NOMO-1 (cell line): ENCODE measurements around the gene SDF2.
"Not testable (repeated sequence)": the region's sequence is repeated elsewhere in the genome, so short reads cannot be mapped to it uniquely, and the experiment has no call there.

Experiments
- DNase-seq, 2 experiments: peaks; one replicate each; lab custom pipeline; 2025; ENCODE audit not compliant: unreplicated experiment in 2 of 2; lab: John Stamatoyannopoulos, UW

Gene SDF2

GRCh38 chr17:28635506-28635905 lies 26.2 kb downstream of the SDF2 start:
- DNase-seq = no peak

GRCh38 chr17:28634206-28634865 lies 27.4 kb downstream of the SDF2 start:
- no peak for DNase-seq

- DNase-seq = no peak
Measured at GRCh38 chr17:28626818-28627217, 34.9 kb downstream of the SDF2 start.

- DNase-seq = no peak
Measured at GRCh38 chr17:28624148-28624547, 37.6 kb downstream of the SDF2 start.

- no peak for DNase-seq
Measured at GRCh38 chr17:28623696-28624095, 38.0 kb downstream of the SDF2 start.

DNA sequence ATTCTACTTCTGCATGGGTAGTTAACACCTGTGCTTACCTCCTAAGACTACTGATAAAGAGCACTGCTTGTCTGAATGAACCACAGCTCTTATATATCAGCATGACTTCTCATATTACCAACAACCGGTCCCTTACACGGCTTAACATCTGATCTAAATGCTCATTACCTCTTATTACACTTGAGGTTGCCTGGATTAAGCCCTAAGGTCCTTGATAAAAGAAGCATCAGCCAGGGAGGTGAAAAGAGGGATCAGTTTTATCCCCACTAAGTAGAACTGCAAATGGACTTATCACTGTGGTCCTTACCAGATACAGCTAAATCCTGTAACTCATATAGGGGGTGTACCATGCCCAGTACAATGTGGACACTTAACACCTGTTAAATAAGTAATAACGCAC lies 39.5 kb downstream of the SDF2 start:
- DNase-seq = no peak

- DNase-seq = no peak
Measured at GRCh38 chr17:28620010-28620409, 41.7 kb downstream of the SDF2 start.

DNA sequence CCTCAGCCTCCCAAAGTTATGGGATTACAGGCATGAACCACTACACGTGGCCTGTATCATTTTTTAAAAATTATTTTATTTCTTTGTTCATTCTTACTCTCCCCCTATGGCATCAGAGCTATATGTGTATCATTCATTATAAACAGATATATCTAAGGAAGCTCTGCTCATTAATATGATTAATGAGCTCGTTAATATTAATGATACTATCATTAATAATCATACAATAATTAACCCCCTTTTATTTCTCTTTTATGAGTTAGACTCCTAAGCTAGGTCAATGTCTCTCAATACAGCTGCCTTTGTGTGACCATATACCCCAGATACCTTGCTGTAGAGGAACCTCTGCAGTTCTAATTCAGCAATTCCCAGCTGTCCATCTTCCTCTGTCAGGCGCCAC lies 43.2 kb downstream of the SDF2 start:
- no peak for DNase-seq

DNA sequence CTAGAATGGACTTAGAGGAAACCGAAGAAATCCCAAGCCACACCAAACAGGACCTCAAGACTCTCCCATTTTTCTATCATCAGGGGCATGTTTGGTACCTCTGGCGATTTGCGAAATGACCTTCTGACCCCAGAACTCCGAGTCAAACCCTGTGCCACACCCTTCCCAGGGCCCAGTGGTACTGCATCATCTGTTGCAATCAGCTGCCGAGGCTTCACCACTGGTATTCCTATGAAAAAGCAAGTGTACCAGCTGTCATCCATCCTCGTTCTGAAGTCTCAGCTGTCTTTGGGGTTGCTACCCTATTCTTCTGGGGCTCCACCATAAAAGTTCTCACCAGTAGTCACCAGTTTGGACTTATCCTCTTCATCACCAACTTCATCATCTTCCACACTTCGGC lies 45.4 kb downstream of the SDF2 start:
- DNase-seq = no peak

DNA sequence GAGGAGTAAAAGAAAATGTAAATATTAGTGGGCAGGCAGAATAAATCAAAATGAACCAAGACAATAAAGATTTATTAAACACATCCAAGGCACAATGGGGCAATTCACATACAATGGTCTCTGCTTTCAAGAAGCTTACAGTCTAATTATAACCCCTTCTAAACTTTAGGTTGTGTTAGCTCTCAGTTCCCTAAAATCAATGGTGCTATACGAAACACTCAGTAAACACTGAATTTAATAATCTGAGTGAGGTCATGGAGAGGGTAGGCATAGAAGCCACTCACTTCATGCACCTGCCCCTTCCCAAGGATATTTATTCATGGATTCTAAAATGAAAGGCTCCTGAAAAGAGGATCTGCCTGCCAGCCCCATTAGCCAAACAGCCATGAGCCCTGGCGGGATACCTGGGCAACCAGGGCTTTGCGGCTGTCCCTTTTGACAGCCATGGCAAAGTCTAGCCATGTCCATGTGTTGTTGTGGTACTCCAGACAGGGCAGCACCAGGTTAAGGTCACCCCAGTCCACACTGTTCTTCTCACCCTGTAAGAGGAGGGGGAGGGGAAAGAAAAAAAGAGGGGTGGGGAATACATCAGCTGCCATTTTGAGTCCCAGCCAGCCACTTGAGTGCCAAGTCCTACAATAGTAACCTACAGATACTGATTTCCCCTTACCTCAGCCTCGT lies 46.3 kb downstream of the SDF2 start:
- no peak for DNase-seq

- DNase-seq = no peak
Measured at GRCh38 chr17:28613931-28614381, 47.8 kb downstream of the SDF2 start, which contains the start of gene RSKR. Gene RSKR, minus strand, starts transcription at chr17:28614185. Its CDS starts 24 bp downstream, at chr17:28614161.

DNA sequence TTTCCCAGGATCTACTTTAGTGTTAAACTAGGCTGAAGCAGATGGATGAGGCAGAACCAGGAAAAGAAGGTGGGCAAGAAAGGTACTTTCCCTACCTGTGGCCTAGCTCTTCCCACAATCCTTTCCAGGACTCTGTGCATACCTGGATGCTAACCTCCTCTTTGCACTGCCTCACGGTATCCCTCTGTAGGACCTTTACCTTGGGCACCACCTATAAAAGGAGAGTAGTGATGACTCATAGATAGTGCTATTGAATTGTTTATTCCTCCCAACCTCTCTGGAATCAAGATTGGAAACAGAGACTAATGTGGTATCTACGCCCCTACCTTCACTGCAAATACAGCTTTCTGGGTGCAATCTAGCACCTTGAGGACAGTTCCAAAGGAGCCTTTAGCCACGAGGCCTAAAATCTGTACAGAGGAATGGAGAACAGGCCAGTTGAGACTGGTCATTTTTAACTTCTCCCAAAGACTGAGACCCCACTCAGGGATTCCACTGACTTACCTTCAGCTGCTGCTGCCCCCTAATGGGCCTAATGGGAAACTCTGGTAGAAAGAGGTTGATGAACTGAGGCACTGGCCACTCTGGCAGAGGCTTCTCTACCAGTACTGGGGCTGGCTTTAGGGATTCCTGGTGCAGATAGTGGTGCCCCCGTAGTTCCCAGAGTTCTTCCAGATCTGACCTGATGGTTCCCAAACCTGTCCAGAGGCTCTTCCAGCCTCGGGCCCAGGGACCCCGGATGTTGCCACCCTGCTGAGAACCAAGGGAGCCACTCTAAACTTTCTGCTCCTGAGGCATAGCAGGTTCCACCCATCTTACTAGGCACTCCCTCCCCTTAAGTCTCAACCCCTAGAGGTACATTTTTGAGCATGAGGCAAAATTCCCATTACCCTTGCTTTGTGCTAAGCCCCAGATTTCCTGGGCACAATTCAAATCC lies 48.5 kb downstream of the SDF2 start:
- DNase-seq = no peak

DNA sequence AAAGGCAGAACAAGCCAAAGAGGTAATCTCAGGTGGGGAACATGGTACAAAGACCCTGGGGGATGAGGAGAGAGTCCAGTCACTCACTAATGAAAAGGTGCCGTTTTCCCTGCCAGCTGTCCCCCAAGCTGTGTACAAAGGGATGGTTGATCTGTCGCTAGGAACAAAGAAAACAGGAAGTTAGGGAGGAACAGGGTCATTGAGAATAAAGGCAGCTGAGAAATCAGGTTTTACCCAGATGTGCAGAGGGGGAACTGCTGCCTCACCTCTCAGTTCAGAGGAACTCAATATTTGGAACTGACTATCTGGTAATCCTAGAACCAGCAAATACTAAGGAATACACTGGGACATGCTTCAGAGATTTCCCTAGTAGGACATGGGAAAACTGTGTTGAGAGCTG lies 49.2 kb downstream of the SDF2 start:
- peak in 1 of 2 experiments; percentile 1 for DNase-seq

DNA sequence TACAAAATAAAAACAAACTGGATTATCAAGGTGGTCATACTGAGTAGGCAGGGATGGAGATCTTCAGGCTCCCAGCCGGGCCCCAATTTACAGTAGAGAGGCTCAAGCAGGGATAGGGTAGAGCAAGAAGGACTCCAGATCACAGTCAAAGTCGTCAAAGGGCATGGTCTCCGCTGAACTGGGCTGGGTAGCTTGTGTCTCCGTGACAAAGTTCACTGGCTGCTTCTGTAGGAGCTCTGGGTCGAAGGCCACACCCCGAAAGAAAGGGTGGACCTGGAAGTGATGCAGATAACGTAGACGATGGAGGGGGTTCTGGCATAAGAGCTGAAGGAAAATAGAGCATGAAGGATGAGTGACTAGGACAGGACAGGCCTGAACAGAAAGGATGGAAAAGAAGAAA lies 51.3 kb downstream of the SDF2 start:
- DNase-seq = no peak

- DNase-seq = not testable (repeated sequence)
Measured at GRCh38 chr17:28604031-28604430, 57.7 kb downstream of the SDF2 start.

- DNase-seq = peak; percentile 68 to 87
Measured at GRCh38 chr17:28599311-28600184, 62.2 kb downstream of the SDF2 start.

- DNase-seq = peak; percentile 91 to 93
Measured at GRCh38 chr17:28598799-28599310, 62.9 kb downstream of the SDF2 start, which contains the start of gene SPAG5. Gene SPAG5, minus strand, starts transcription at chr17:28599025. Its CDS starts 79 bp downstream, at chr17:28598946.

DNA sequence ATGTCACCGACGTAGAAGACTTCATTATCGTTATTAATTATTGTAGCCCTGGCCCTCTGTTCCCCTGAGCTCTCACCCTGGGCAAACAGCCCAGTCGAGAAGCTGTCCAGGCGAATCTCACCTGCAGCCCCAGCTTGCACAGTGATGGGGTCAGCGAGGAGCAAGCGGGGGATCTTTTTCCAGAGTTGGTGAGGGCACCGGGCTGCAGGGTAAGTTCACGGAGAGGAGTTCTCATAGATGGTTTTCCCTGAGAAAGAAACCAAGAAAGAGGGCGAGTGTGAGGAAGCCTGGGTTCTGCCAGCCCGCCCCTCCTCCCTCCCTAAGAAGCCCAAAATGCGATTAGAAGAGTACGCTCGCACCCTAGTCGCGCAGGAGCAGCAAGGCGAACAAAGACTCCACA lies 63.3 kb downstream of the SDF2 start:
- DNase-seq = no peak
